Activated CD8-positive, alpha-beta memory T cell treated with anti-CD3 and anti-CD28 coated beads, Interleukin-2, amount 10 ng/mL, durations not matched to agents 7 days and 5 days (primary cell): Measurements from ENCODE around the gene CARD14. TPM values are rescaled to one million over a fixed set of nuclear protein-coding genes. Genes with fewer than 3 reads are reported as not detected.
"Not testable (repeated sequence)": the region's sequence is repeated elsewhere in the genome, so short reads cannot be mapped to it uniquely, and the experiment has no call there.

ENCODE experiments used
- ATAC-seq: fragments of 150-1000 bp; cut with Tn5 transposase; one replicate; pipeline ENCODE4 v1.10.0; 2021; ENCODE audit warnings: moderate library complexity
- CTCF ChIA-PET: fragments of 350-600 bp; sonication (Branson Sonifier 250); formaldehyde crosslinking; loops from one replicate; lab custom pipeline; 2021; ENCODE audit warnings: antibody characterized with exemption; lab: Charles Lee
- DNase-seq: peaks from one replicate; pipeline ENCODE4 v3.0.0-alpha.2; 2020
- H3K27ac Mint-ChIP-seq: one replicate; pipeline ENCODE4 v1.8.0; 2021; ENCODE audit warnings: mild to moderate bottlenecking, mixed read lengths
- H3K27me3 Mint-ChIP-seq: one replicate; pipeline ENCODE4 v1.8.0; 2021; ENCODE audit warnings: mixed read lengths
- H3K36me3 Mint-ChIP-seq: one replicate; pipeline ENCODE4 v1.8.0; 2021; ENCODE audit warnings: mild to moderate bottlenecking, mixed read lengths
- H3K4me1 Mint-ChIP-seq: one replicate; pipeline ENCODE4 v1.8.0; 2021; ENCODE audit warnings: mixed read lengths
- H3K4me3 Mint-ChIP-seq: one replicate; pipeline ENCODE4 v1.8.0; 2021; ENCODE audit warnings: mild to moderate bottlenecking, moderate library complexity, mixed read lengths
- H3K9me3 Mint-ChIP-seq: one replicate; pipeline ENCODE4 v1.8.0; 2022; ENCODE audit warnings: low read depth, mixed read lengths
- total RNA-seq, 2 experiments: library from RNA; stranded (reverse); gene quantifications; one replicate each; pipeline ENCODE4 v1.2.3, GENCODE V29; 2021

Gene CARD14
- total RNA-seq, 2 experiments from 2014 or later, result not detected

- CTCF ChIA-PET, result no interaction called here
- peaks cover 9% of the 10 kb centered on the region for H3K4me1 Mint-ChIP-seq
- peaks cover 71% of the 10 kb centered on the region for H3K36me3 Mint-ChIP-seq
- no peaks in the 10 kb centered on the region for H3K9me3 Mint-ChIP-seq
- no peaks in the 10 kb centered on the region for H3K27me3 Mint-ChIP-seq
- no peak overlapping the region for H3K27ac Mint-ChIP-seq
- peak; percentile 36 for DNase-seq
- no peak overlapping the region for H3K4me3 Mint-ChIP-seq
- ATAC-seq, result no peak
These were observed 30.9 kb upstream of the CARD14 start for GRCh38 chr17:80138856-80139426.

- Mint-ChIP-seq H3K4me1 (peaks cover 31% of the 10 kb centered on the region), H3K27me3 (no peaks in the 10 kb centered on the region), H3K27ac (no peak overlapping the region), H3K4me3 (no peak overlapping the region), H3K9me3 (no peaks in the 10 kb centered on the region), H3K36me3 (peaks cover 70% of the 10 kb centered on the region)
- no peak for ATAC-seq
- CTCF ChIA-PET, result interaction anchor here (3.1 kb wide), 1 partner anchor 40 kb away, joined by 22 read pairs; the partner anchor contains the start of gene GAA
- DNase-seq, result no peak
These were observed 28.2 kb upstream of the CARD14 start for GRCh38 chr17:80141463-80142165.

- Mint-ChIP-seq H3K27me3 (no peaks in the 10 kb centered on the region), H3K27ac (no peak overlapping the region), H3K4me1 (peaks cover 36% of the 10 kb centered on the region), H3K9me3 (no peaks in the 10 kb centered on the region), H3K36me3 (peaks cover 60% of the 10 kb centered on the region), H3K4me3 (no peak overlapping the region)
- CTCF ChIA-PET, result interaction anchor here (0.6 to 3.1 kb wide), 4 partner anchors 42 to 193 kb away, joined by 3 to 22 read pairs (median 3); partner anchors contain the start of gene GAA
- no peak for ATAC-seq
- no peak for DNase-seq
These were observed 26.9 kb upstream of the CARD14 start for GRCh38 chr17:80142929-80143328.

- no peaks in the 10 kb centered on the region for H3K27me3 Mint-ChIP-seq
- peaks cover 45% of the 10 kb centered on the region for H3K4me1 Mint-ChIP-seq
- H3K27ac Mint-ChIP-seq, result peak overlapping the region; percentile 58
- no peaks in the 10 kb centered on the region for H3K9me3 Mint-ChIP-seq
- ATAC-seq, result no peak
- CTCF ChIA-PET, result interaction anchor here (1.0 to 2.0 kb wide), 9 partner anchors 12 to 139 kb away, joined by 3 to 16 read pairs (median 4); partner anchors contain the start of gene GAA
- H3K4me3 Mint-ChIP-seq, result peak overlapping the region; percentile 81
- DNase-seq, result peak; percentile 50
- peaks cover 41% of the 10 kb centered on the region for H3K36me3 Mint-ChIP-seq
These were observed 24.5 kb upstream of the CARD14 start for GRCh38 chr17:80145076-80146075.

- Mint-ChIP-seq H3K9me3 (peaks cover 2% of the 10 kb centered on the region), H3K4me1 (peaks cover 45% of the 10 kb centered on the region), H3K27me3 (no peaks in the 10 kb centered on the region), H3K4me3 (peak overlapping the region; percentile 81), H3K36me3 (peaks cover 38% of the 10 kb centered on the region), H3K27ac (peak overlapping the region; percentile 95)
- CTCF ChIA-PET, result interaction anchor here (1.0 to 2.0 kb wide), 9 partner anchors 11 to 140 kb away, joined by 3 to 16 read pairs (median 4); partner anchors contain the start of gene GAA
- DNase-seq, result peak; percentile 63
- ATAC-seq, result peak; percentile 12
These were observed 23.5 kb upstream of the CARD14 start for GRCh38 chr17:80146121-80147034.

- Mint-ChIP-seq H3K27me3 (no peaks in the 10 kb centered on the region), H3K36me3 (peaks cover 31% of the 10 kb centered on the region), H3K9me3 (peaks cover 6% of the 10 kb centered on the region), H3K4me1 (peaks cover 47% of the 10 kb centered on the region), H3K27ac (peak within 1 kb of the TSS; percentile 95), H3K4me3 (peak within 1 kb of the TSS; percentile 81)
- ATAC-seq, result peak; percentile 82
- CTCF ChIA-PET, result interaction anchor here (0.7 to 3.6 kb wide), 4 partner anchors 10 to 65 kb away, joined by 3 to 22 read pairs (median 4); partner anchors contain the start of gene GAA
- peak; percentile 99 for DNase-seq
These were observed 22.6 kb upstream of the CARD14 start, which contains the start of gene EIF4A3 for GRCh38 chr17:80147035-80147822. EIF4A3 (minus strand) TSS chr17:80147128; CDS start chr17:80146961, 167 bp downstream.

- CTCF ChIA-PET, result no interaction called here
- H3K27me3 Mint-ChIP-seq, result no peaks in the 10 kb centered on the region
- peaks cover 9% of the 10 kb centered on the region for H3K9me3 Mint-ChIP-seq
- DNase-seq (no peak), ATAC-seq (no peak)
- peaks cover 25% of the 10 kb centered on the region for H3K4me1 Mint-ChIP-seq
- H3K36me3 Mint-ChIP-seq, result peaks cover 9% of the 10 kb centered on the region
- no peak overlapping the region for H3K4me3 Mint-ChIP-seq
- no peak overlapping the region for H3K27ac Mint-ChIP-seq
These were observed 18.5 kb upstream of the CARD14 start for GRCh38 chr17:80151333-80151732.

GRCh38 chr17:80152081-80152702 lies 17.6 kb upstream of the CARD14 start:
- peak overlapping the region; percentile 21 for H3K27ac Mint-ChIP-seq
- peaks cover 10% of the 10 kb centered on the region for H3K36me3 Mint-ChIP-seq
- no peak for DNase-seq
- peaks cover 9% of the 10 kb centered on the region for H3K9me3 Mint-ChIP-seq
- ATAC-seq, result no peak
- CTCF ChIA-PET, result no interaction called here
- no peaks in the 10 kb centered on the region for H3K27me3 Mint-ChIP-seq
- no peak overlapping the region for H3K4me3 Mint-ChIP-seq
- peaks cover 22% of the 10 kb centered on the region for H3K4me1 Mint-ChIP-seq

- no peaks in the 10 kb centered on the region for H3K27me3 Mint-ChIP-seq
- DNase-seq (no peak), ATAC-seq (no peak)
- H3K4me3 Mint-ChIP-seq, result no peak overlapping the region
- peaks cover 10% of the 10 kb centered on the region for H3K36me3 Mint-ChIP-seq
- CTCF ChIA-PET, result no interaction called here
- H3K27ac Mint-ChIP-seq, result no peak overlapping the region
- peaks cover 20% of the 10 kb centered on the region for H3K4me1 Mint-ChIP-seq
- peaks cover 9% of the 10 kb centered on the region for H3K9me3 Mint-ChIP-seq
These were observed 16.8 kb upstream of the CARD14 start for GRCh38 chr17:80153004-80153403.

GRCh38 chr17:80154166-80154565 lies 15.7 kb upstream of the CARD14 start:
- ATAC-seq, result no peak
- CTCF ChIA-PET, result no interaction called here
- Mint-ChIP-seq H3K9me3 (peaks cover 9% of the 10 kb centered on the region), H3K36me3 (peaks cover 10% of the 10 kb centered on the region), H3K4me3 (no peak overlapping the region), H3K27ac (no peak overlapping the region), H3K27me3 (peaks cover under 1% of the 10 kb centered on the region), H3K4me1 (peaks cover 12% of the 10 kb centered on the region)
- no peak for DNase-seq

GRCh38 chr17:80155600-80155999 lies 14.2 kb upstream of the CARD14 start:
- not testable (repeated sequence) for H3K9me3 Mint-ChIP-seq

More at GRCh38 chr17:80155600-80155999, 14.2 kb upstream of the CARD14 start:
- Mint-ChIP-seq H3K36me3 (peaks cover 10% of the 10 kb centered on the region), H3K4me1 (peaks cover 12% of the 10 kb centered on the region), H3K27me3 (peaks cover 12% of the 10 kb centered on the region)
- DNase-seq, ATAC-seq, CTCF ChIA-PET, H3K4me3 Mint-ChIP-seq, H3K27ac Mint-ChIP-seq: not testable (repeated sequence)
